SK-N-SH treated with all-trans-retinoic acid at 6 μM for 48 hours (cell line): ENCODE data around the gene ZNF546.

Experiments
- ARNTL ChIP-seq: fragments of 450-650 bp; formaldehyde crosslinking; IDR thresholded peaks from 2 replicates; pipeline ENCODE4 v1.5.0; 2020; ENCODE audit warnings: low read depth, mild to moderate bottlenecking, moderate library complexity, borderline replicate concordance
- CSRNP3 ChIP-seq: fragments of 250-450 bp; sonication (Bioruptor Pico); IDR thresholded peaks from 2 replicates; pipeline ENCODE4 v1.5.1; 2021; ENCODE audit warnings: mild to moderate bottlenecking, moderate library complexity
- PATZ1 ChIP-seq: fragments of 250-450 bp; sonication (Bioruptor Pico); IDR thresholded peaks from 2 replicates; pipeline ENCODE4 v1.8.0; 2020; ENCODE audit warnings: mild to moderate bottlenecking, moderate library complexity, borderline replicate concordance
- POU6F1 ChIP-seq: fragments of 250-450 bp; sonication (Bioruptor Pico); IDR thresholded peaks from 2 replicates; pipeline ENCODE4 v1.8.0; 2021; ENCODE audit warnings: low read depth, mild to moderate bottlenecking, moderate library complexity, borderline replicate concordance
- RARB ChIP-seq: fragments of 250-450 bp; sonication (Bioruptor Pico); IDR thresholded peaks from 2 replicates; pipeline ENCODE4 v1.8.0; 2021; ENCODE audit warnings: mild to moderate bottlenecking, moderate library complexity
- ZC3H10 ChIP-seq: fragments of 250-450 bp; sonication (Bioruptor Pico); IDR thresholded peaks from 2 replicates; pipeline ENCODE4 v1.5.1; 2021; ENCODE audit warnings: mild to moderate bottlenecking, moderate library complexity
- ZNF70 ChIP-seq: fragments of 450-650 bp; formaldehyde crosslinking; IDR thresholded peaks from 2 replicates; pipeline ENCODE4 v1.5.0; 2020; ENCODE audit warnings: mild to moderate bottlenecking, moderate library complexity

- TF ChIP-seq ARNTL (CRISPR knock-in tag) (no peak), ZNF70 (CRISPR knock-in tag) (no peak), POU6F1 (CRISPR knock-in tag) (no peak), ZC3H10 (CRISPR knock-in tag) (no peak), CSRNP3 (CRISPR knock-in tag) (no peak), RARB (no peak), PATZ1 (no peak)
These were observed 59.1 kb downstream of the ZNF546 start, which contains the start of gene ZNF780B for GRCh38 chr19:40055832-40056504.
